Urinary bladder (tissue), 4 donors: Measurements from ENCODE around the gene ZSWIM5. TPM values are rescaled to one million over a fixed set of nuclear protein-coding genes. Genes with fewer than 3 reads are reported as not detected.
A peak's percentile ranks its signal among the peaks of the same experiment; 100 is the strongest.
"Not testable (repeated sequence)": the region's sequence is repeated elsewhere in the genome, so short reads cannot be mapped to it uniquely, and the experiment has no call there.

Experiments used
- DNase-seq: peaks from one replicate; pipeline ENCODE4 v3.0.0-alpha.2; 2015; ENCODE audit errors: extremely low spot score
- H3K27ac ChIP-seq: one replicate; pipeline ENCODE4 v1.5.1; 2013; ENCODE audit warnings: low read depth, mild to moderate bottlenecking, moderate library complexity
- H3K36me3 ChIP-seq: one replicate; pipeline ENCODE4 v1.6.1; 2013; ENCODE audit warnings: mild to moderate bottlenecking, moderate library complexity; ENCODE audit not compliant: insufficient read depth
- H3K4me1 ChIP-seq: one replicate; pipeline ENCODE4 v1.6.1; 2013; ENCODE audit warnings: mild to moderate bottlenecking, moderate library complexity; ENCODE audit not compliant: insufficient read depth
- H3K4me3 ChIP-seq: one replicate; pipeline ENCODE4 v1.5.1; 2013; ENCODE audit warnings: low read depth, low read length
- WGBS: extraction: QIAGEN DNeasy Blood & Tissue Kit; methylation state at CpG from one replicate; pipeline ENCODE4 v1.1.7; 2013; 5-methylcytosine and 5-hydroxymethylcytosine counted together
- polyA plus RNA-seq: library from polyadenylated mRNA; stranded (reverse); fragments of 200-250 nt; gene quantifications from one replicate; pipeline ENCODE4 v1.2.3, GENCODE V29; 2013
- total RNA-seq: library from RNA; depleted of rRNA; stranded (reverse); fragments of >200 nt; gene quantifications from one replicate; pipeline ENCODE4 v1.2.3, GENCODE V29; 2014
- donor health status: healthy with polysubstance abuse.
- donor health status: healthy.

The ZSWIM5 gene
- total and polyA plus RNA-seq, 2 donors, result 2.4 to 3.6 TPM

DNA sequence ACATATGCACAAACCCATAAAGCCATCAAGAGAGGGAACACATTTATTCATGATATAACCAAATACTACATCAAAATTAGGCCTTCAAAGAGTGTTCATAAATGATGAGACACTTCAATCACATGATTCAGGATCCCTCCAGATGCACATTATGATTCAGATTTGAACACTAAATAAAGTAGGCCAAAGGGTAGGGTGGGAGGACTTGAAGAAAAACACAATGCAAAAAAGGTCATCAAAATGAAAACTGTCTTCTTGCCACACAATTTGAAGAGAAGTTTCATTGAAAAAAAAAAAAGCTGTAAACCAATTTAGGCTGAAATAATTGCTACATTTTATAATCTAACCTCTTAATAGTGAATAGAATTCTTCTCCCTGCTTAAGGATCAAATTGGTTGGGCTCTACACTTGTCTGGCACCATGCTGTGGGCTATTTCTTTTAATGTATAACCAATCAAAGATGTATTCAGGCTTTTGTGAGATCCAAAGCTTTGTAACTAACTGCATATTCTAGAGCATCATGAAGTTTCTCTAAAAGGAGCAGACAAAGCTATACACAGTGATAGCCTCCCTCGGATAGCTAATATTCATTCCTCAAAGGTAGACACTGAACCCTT is 58.1 kb downstream of the ZSWIM5 start:
- WGBS, result 93% methylated on average over 1 of the region's 1 CpG
- Histone ChIP-seq H3K4me1 (no peaks in the 10 kb centered on the region), H3K36me3 (no peaks in the 10 kb centered on the region), H3K27ac (no peak overlapping the region), H3K4me3 (no peak overlapping the region)
- no peak for DNase-seq

DNA sequence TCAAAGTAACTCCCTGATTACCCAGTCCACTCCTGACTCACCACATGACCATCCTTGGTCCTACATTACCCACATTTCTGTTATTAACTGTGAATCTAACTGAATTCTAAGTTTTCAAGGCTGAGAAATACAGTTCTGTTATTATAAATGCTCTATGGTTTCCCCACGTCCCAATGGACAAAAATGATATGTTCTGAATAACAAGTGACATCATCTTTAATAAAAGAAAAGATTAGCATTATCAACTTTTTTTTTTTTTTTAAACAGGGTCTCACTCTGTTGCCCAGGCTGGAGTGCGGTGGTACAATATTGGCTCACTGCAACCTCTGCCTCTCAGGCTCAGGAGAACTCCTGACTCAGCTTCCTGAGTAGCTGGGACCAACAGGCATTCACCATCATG is 59.6 kb downstream of the ZSWIM5 start:
- WGBS, result 91% methylated on average over 2 of the region's 2 CpGs
- DNase-seq, result no peak
- Histone ChIP-seq H3K27ac (no peak overlapping the region), H3K4me3 (no peak overlapping the region), H3K4me1 (no peaks in the 10 kb centered on the region), H3K36me3 (no peaks in the 10 kb centered on the region)

DNA sequence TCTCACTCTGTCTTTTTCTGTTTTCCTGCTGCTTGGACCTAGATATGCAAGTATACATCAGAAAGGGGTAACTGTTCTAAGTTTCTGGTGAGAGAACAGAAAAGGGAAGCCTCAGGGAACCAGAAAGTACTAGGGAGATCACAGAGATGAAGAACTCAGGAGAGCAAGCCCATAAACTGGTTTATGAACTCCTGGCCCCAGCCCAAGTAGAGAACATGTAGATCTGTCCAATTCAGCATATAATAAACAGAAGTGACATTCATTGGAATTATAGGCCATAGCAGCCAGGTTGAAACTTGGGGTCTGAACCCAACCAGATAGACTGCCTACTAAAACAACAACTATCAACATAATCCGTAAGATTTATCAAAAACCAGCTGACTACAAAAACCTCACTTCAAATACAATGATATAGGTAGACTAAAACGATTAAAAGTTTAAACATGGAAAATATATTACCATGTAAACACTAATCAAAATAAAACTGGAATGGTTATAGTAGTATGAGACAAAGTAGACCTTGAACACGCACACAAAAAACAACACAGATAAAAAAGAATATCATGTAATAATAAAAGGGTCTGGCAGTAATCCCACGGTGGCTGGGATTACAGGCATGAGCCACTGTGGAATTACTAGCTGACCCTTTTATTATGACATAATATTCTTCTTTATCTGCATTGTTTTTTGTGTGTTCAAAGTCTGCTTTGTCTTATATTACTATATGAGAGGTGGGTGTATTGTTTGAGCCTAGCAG is 65.0 kb downstream of the ZSWIM5 start:
- WGBS, result 49% methylated on average over 4 of the region's 4 CpGs
- no peaks in the 10 kb centered on the region for H3K36me3 ChIP-seq
- H3K27ac ChIP-seq, result no peak overlapping the region
- H3K4me3 ChIP-seq, result no peak overlapping the region
- DNase-seq, result no peak
- H3K4me1 ChIP-seq, result no peaks in the 10 kb centered on the region

DNA sequence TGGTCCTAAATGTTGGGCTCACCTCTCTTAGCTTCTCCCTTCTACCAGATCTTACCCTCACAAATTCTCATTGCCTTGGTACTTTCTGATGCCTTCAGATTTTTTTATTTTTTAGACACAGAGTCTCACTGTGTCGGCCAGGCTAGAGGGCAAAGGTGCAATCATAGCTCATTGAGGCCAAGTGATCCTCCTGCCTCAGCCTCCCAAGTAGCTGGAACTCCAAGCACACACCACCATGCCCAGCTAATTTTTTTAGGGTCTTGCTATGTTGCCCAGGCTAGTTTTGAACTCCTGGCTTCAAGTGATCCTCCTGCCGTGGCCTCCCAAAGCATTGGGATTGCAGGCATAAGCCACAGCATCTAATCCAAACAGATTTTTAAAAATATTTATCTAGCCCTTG is 69.4 kb downstream of the ZSWIM5 start:
- Histone ChIP-seq H3K4me3 (no peak overlapping the region), H3K27ac (no peak overlapping the region), H3K36me3 (no peaks in the 10 kb centered on the region), H3K4me1 (no peaks in the 10 kb centered on the region)
- WGBS, result 97% methylated on average over 2 of the region's 2 CpGs
- DNase-seq, result no peak

DNA sequence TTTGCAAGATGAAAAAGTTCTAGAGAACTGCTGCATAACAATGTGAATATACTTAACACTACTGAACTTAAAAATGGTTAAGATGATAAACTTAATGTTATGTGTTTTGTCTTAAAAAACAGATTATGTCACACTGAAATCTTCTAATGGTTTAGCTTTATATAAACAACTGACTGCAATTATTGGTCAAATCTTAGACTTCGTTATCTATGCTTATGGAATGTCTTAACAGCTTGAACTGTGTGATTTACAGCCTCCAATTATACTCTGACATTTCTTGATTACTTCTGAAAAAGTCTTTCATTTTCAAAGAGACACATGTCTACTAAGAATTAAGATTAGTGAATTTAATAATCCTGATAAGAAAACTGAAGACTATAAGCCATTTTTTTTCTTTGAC is 71.1 kb downstream of the ZSWIM5 start:
- H3K27ac ChIP-seq, result no peak overlapping the region
- 83% methylated on average over 1 of the region's 1 CpG for WGBS
- H3K4me1 ChIP-seq, result no peaks in the 10 kb centered on the region
- H3K36me3 ChIP-seq, result no peaks in the 10 kb centered on the region
- no peak overlapping the region for H3K4me3 ChIP-seq
- no peak for DNase-seq

DNA sequence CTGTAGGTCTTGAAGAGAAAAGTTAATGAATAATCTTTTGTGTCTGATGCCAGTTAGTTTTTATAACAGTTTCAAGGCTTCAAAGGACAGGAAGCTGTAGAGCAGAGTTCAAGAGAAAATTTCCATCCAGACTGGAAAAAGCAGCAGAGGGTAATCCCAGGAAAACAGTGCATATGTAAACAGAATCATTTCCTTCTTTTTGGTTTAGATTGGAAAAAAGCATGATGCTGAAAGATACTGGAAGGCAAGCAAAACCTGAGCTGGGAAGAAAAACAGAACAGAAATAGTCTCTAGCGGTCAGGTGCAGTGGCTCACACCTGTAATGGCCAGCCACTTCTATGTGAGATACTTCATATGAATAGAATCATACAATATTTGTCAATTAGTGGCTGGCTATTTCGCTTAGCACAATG is 71.9 kb downstream of the ZSWIM5 start:
- DNase-seq, result peak; percentile 29
- 70% methylated on average over 2 of the region's 2 CpGs for WGBS
- H3K27ac ChIP-seq, result no peak overlapping the region

DNA sequence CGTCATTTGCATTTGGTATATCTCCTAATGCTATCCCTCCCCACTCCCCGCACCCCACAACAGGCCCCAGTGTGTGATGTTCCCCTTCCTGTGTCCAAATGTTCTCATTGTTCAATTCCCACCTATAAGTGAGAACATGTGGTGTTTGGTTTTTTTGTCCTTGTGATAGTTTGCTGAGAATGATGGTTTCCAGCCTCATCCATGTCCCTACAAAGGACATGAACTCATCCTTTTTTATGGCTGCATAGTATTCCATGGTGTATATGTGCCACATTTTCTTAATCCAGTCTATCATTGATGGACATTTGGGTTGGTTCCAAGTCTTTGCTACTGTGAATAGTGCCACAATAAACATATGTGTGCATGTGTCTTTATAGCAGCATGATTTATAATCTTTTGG is 73.7 kb downstream of the ZSWIM5 start:
- H3K27ac ChIP-seq, H3K4me1 ChIP-seq, H3K4me3 ChIP-seq, DNase-seq, H3K36me3 ChIP-seq: not testable (repeated sequence)
- 91% methylated on average over 2 of the region's 2 CpGs for WGBS

More for the DNA sequence above, 71.9 kb downstream of the ZSWIM5 start:
- no peak overlapping the region for H3K4me3 ChIP-seq
- H3K4me1 ChIP-seq, result no peaks in the 10 kb centered on the region
- H3K36me3 ChIP-seq, result no peaks in the 10 kb centered on the region

DNA sequence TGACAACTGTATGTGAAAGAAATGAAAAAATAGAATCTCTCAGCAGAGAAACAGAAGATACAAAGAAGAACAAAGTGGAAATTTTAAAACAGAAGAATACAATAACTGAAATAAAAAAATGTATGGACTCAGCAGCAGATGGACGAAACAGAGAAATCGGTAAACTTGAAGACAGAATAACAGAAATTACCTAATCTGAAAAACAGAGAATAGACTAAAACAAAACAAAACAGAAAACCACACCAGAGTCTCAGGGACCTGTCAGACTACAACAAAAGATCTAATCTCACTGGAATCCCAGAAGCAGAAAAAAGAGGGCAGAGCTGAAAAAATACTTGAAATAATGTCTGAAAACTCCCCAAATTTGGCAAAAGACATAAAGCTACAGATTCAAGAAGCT is 83.0 kb downstream of the ZSWIM5 start:
- 69% methylated on average over 2 of the region's 2 CpGs for WGBS
- no peak overlapping the region for H3K4me3 ChIP-seq
- no peak overlapping the region for H3K27ac ChIP-seq
- H3K4me1 ChIP-seq, result no peaks in the 10 kb centered on the region
- no peaks in the 10 kb centered on the region for H3K36me3 ChIP-seq
- no peak for DNase-seq

DNA sequence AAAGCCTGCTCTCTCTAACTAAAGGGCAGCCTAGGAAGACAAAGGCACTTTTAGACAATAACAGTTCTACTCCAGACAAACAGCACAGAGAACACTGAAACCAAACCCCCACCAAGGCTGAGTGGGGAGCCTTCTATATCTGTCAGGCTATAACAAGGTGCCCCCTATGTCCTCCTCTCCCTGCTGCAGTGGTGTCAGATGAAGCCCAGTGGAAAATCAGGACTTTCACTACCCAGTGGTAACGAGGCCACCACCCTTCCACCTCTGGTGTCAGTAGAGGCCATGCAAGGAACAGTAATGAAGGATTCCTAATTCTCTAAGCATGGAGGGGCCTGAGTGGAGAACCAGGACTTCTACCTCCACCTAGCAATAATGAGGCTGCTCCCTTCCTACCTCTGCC is 83.7 kb downstream of the ZSWIM5 start:
- no peak overlapping the region for H3K4me3 ChIP-seq

DNA sequence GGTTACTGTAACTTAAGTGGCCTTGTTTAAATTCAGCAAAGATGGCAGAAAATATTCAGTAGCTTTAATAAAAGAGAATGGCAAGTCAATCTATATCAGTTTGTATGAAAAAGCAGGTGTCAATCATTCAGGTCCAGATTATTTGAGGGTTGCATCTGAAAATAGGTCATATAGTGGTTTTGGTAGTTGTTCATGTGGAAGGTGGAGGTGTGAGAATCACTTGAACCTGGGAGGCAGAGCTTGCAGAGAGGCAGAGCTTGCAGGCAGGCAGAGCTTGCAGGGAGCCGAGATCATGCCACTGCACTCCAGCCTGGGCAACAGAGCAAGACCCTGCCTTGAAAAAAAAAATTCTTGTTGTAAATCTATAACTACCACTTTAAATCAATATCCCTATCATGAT is 88.6 kb downstream of the ZSWIM5 start:
- Histone ChIP-seq H3K4me3 (no peak overlapping the region), H3K36me3 (no peaks in the 10 kb centered on the region), H3K4me1 (no peaks in the 10 kb centered on the region), H3K27ac (no peak overlapping the region)
- DNase-seq, result no peak
- 91% methylated on average over 1 of the region's 1 CpG for WGBS

More for the DNA sequence above, 83.7 kb downstream of the ZSWIM5 start:
- H3K36me3 ChIP-seq, result no peaks in the 10 kb centered on the region
- H3K4me1 ChIP-seq, result no peaks in the 10 kb centered on the region
- no peak overlapping the region for H3K27ac ChIP-seq
- no peak for DNase-seq
- WGBS, result 65% methylated on average over 1 of the region's 1 CpG

DNA sequence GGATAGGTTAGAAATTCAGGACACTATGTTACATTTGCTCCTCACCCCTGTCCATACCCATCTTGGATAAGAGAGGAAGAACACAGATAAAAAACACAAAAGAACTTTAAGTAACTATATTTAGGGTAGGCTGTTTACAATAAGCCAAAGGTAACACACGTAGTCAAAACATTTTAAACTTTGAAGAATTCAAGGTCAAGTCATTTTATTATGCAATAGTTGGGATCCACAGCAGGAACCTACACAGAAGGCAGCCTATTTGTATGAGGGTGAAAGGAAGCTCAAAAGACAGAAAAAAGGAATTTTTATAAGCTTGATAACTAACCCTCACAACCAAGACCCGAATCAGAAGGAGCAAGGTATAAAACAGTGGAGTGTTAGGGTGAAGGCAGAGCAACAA is 89.6 kb downstream of the ZSWIM5 start:
- Histone ChIP-seq H3K27ac (no peak overlapping the region), H3K4me1 (no peaks in the 10 kb centered on the region), H3K4me3 (no peak overlapping the region), H3K36me3 (no peaks in the 10 kb centered on the region)
- 50% methylated on average over 2 of the region's 2 CpGs for WGBS
- DNase-seq, result no peak

DNA sequence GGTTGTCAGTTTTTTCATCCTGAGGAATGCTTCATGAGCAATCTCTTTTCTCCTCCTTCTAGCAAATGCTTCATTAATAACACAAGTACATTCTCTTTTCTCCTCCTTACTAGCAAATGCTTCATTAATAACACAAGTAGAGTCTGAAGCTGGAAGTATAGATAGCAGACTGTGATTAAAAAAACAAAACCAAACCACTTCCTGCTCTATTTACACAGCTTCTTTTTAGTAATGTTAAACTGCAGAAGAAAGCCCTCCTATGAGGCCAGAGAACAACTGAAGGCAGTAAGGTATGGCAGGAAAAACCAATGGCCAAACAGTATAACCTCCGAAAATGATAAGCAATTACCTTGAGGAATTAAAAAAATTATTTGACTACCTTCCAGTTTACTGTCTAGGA is 90.1 kb downstream of the ZSWIM5 start:
- H3K4me3 ChIP-seq, result no peak overlapping the region
- no peak overlapping the region for H3K27ac ChIP-seq
- 84% methylated on average over 1 of the region's 1 CpG for WGBS
- no peak for DNase-seq
- no peaks in the 10 kb centered on the region for H3K36me3 ChIP-seq
- no peaks in the 10 kb centered on the region for H3K4me1 ChIP-seq

DNA sequence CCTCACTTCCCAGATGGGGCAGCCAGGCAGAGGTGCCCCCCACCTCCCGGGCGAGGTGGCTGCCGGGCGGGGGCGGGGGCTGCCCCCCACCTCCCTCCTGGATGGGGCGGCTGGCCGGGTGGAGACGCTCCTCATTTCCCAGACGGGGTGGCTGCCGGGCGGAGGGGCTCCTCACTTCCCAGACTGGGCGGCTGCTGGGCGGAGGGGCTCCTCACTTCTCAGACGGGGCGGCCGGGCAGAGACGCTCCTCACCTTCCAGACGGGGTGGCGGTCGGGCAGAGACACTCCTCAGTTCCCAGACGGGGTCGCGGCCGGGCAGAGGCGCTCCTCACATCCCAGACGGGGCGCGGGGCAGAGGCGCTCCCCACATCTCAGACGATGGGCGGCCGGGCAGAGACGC is 91.2 kb downstream of the ZSWIM5 start:
- not testable (repeated sequence) for H3K36me3 ChIP-seq, H3K4me1 ChIP-seq, DNase-seq, H3K27ac ChIP-seq, H3K4me3 ChIP-seq
- 98% methylated on average over 33 of the region's 33 CpGs for WGBS

DNA sequence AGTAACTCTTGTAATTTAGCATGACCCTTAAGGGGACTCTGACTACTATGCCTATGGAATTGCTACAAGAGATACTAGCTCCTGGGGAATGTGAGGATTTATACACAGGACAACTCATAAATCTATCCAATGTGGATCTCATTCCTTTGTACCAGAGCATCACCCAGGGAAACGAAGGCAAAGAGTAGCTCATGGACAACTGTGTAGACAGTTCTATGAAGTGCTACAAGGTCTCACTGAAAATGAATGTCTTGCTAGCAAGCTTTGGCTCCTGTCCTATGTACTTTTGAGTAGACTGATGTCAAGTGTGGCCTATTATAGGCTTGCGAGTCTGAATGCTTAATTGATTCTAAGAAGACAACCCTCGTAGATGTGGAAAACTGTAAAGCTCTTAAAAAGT is 93.7 kb downstream of the ZSWIM5 start:
- 86% methylated on average over 3 of the region's 3 CpGs for WGBS
- Histone ChIP-seq H3K4me3 (no peak overlapping the region), H3K36me3 (no peaks in the 10 kb centered on the region), H3K4me1 (no peaks in the 10 kb centered on the region), H3K27ac (no peak overlapping the region)
- DNase-seq, result no peak
